A673 (cell line): ENCODE measurements around the gene WDCP.

Experiments
- EZH2 ChIP-seq: fragments of 200-600 bp; sonication (generic); IDR thresholded peaks from 2 replicates; pipeline ENCODE4 v1.6.1; 2017; ENCODE audit warnings: borderline replicate concordance, low read depth, mild to moderate bottlenecking, mixed read lengths, antibody characterized with exemption, low read length; ENCODE audit not compliant: poor library complexity, severe bottlenecking
- TF ChIP-seq, protein P1 (sequence below): fragments of 300-800, 200-600 bp; sonication (generic); conservative IDR thresholded peaks from 2 replicates; pipeline ENCODE4 v1.5.1; 2017; ENCODE audit warnings: low read depth, mild to moderate bottlenecking, antibody characterized with exemption, low read length, moderate library complexity, mixed read lengths

- TF ChIP-seq, protein P1, sequence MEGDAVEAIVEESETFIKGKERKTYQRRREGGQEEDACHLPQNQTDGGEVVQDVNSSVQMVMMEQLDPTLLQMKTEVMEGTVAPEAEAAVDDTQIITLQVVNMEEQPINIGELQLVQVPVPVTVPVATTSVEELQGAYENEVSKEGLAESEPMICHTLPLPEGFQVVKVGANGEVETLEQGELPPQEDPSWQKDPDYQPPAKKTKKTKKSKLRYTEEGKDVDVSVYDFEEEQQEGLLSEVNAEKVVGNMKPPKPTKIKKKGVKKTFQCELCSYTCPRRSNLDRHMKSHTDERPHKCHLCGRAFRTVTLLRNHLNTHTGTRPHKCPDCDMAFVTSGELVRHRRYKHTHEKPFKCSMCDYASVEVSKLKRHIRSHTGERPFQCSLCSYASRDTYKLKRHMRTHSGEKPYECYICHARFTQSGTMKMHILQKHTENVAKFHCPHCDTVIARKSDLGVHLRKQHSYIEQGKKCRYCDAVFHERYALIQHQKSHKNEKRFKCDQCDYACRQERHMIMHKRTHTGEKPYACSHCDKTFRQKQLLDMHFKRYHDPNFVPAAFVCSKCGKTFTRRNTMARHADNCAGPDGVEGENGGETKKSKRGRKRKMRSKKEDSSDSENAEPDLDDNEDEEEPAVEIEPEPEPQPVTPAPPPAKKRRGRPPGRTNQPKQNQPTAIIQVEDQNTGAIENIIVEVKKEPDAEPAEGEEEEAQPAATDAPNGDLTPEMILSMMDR: no peak
- no peak for TF ChIP-seq EZH2
These were observed 24.7 kb downstream of the WDCP start for GRCh38 chr2:24022324-24022974.
